Activated B cell treated with CpG ODN at 0.5 μM for 24 hours (primary cell): ENCODE data around the gene CLEC10A. TPM values are rescaled to one million over a fixed set of nuclear protein-coding genes. Genes with fewer than 3 reads are reported as not detected.
A peak's percentile ranks its signal among the peaks of the same experiment; 100 is the strongest.
"Not testable (repeated sequence)": the region's sequence is repeated elsewhere in the genome, so short reads cannot be mapped to it uniquely, and the experiment has no call there.

Source experiments
- ATAC-seq: fragments of 200-7000 bp; cut with Tn5 transposase; one replicate; pipeline ENCODE4 v1.10.0; 2021; ENCODE audit warnings: low read depth, mild to moderate bottlenecking, moderate library complexity
- CTCF ChIA-PET: fragments of 350-600 bp; sonication (Branson Sonifier 250); formaldehyde crosslinking; loops from one replicate; lab custom pipeline; 2021; ENCODE audit warnings: antibody characterized with exemption; lab: Charles Lee
- POLR2A ChIA-PET: fragments of 350-600 bp; sonication (Branson Sonifier 250); formaldehyde crosslinking; loops from one replicate; lab custom pipeline; 2021; ENCODE audit warnings: antibody characterized with exemption; lab: Charles Lee
- DNase-seq: peaks from one replicate; pipeline ENCODE4 v3.0.0; 2022
- H3K27ac Mint-ChIP-seq: one replicate; pipeline ENCODE4 v1.8.0; 2020; ENCODE audit warnings: mixed read lengths
- H3K27me3 Mint-ChIP-seq: one replicate; pipeline ENCODE4 v1.8.0; 2021; ENCODE audit warnings: mixed read lengths
- H3K36me3 Mint-ChIP-seq: one replicate; pipeline ENCODE4 v1.8.0; 2021; ENCODE audit warnings: low read depth, mixed read lengths
- H3K4me1 Mint-ChIP-seq: one replicate; pipeline ENCODE4 v1.8.0; 2021; ENCODE audit warnings: mixed read lengths
- H3K4me3 Mint-ChIP-seq: one replicate; pipeline ENCODE4 v1.8.0; 2020; ENCODE audit warnings: mild to moderate bottlenecking, mixed read lengths
- H3K9me3 Mint-ChIP-seq: one replicate; pipeline ENCODE4 v1.8.0; 2020; ENCODE audit warnings: mixed read lengths
- intact Hi-C: fragments of 100-400 bp; cut with micrococcal nuclease; formaldehyde crosslinking; loops from one replicate; pipeline ENCODE4 v1.15.1; 2024
- total RNA-seq: library from RNA; stranded (reverse); gene quantifications from 2 replicates; pipeline ENCODE4 v1.2.3, GENCODE V29; 2022
- TF ChIP-seq, protein P1 (sequence below): fragments of 200-600 bp; IDR thresholded peaks from one replicate; pipeline ENCODE4 v1.8.0; 2022; ENCODE audit warnings: antibody characterized with exemption, mild to moderate bottlenecking

The CLEC10A gene
- total RNA-seq, 1 donor from 2014 or later, result not detected

DNA sequence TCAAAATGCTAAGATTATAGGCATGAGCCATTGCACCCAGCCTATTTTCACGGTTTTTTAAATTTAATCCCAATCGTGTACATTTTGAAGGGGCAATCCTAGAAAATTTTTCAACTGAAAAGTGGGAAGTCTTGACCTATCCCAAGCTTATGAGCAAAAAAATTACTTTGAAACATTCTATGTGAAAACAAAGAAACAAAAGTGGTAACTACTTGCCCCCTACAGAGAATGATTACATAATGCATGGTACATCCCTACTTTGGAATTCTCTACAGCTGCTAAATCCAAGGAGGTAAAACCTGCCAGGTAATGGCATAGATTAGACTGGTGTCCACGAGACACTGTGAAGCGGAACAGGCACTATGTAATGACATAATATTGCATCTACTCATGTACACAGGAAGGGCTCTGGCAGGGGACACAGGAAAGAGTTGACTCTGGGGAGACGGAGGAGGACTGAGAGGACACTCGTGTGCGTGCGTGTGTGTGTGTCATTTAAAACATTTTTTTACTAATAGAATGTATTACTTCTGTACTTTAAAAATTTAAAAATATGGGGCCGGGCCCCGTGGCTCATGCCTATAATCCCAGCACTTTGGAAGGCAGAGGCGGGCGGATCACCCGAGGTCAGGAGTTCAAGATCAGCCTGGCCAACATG is 18.9 kb upstream of the CLEC10A start:
- ATAC-seq, result no peak
- TF ChIP-seq, protein P1, sequence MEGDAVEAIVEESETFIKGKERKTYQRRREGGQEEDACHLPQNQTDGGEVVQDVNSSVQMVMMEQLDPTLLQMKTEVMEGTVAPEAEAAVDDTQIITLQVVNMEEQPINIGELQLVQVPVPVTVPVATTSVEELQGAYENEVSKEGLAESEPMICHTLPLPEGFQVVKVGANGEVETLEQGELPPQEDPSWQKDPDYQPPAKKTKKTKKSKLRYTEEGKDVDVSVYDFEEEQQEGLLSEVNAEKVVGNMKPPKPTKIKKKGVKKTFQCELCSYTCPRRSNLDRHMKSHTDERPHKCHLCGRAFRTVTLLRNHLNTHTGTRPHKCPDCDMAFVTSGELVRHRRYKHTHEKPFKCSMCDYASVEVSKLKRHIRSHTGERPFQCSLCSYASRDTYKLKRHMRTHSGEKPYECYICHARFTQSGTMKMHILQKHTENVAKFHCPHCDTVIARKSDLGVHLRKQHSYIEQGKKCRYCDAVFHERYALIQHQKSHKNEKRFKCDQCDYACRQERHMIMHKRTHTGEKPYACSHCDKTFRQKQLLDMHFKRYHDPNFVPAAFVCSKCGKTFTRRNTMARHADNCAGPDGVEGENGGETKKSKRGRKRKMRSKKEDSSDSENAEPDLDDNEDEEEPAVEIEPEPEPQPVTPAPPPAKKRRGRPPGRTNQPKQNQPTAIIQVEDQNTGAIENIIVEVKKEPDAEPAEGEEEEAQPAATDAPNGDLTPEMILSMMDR, result no peak
- no peak overlapping the region for H3K27ac Mint-ChIP-seq
- peaks cover 8% of the 10 kb centered on the region for H3K27me3 Mint-ChIP-seq
- DNase-seq, result no peak
- intact Hi-C loops, result no loop called here
- no peak overlapping the region for H3K4me3 Mint-ChIP-seq
- no peaks in the 10 kb centered on the region for H3K36me3 Mint-ChIP-seq
- ChIA-PET POLR2A (interaction anchor here (0.7 to 1.0 kb wide), 2 partner anchors 11 to 33 kb away, joined by 3 read pairs; no protein-coding TSS in a partner anchor), CTCF (no interaction called here)
- no peaks in the 10 kb centered on the region for H3K9me3 Mint-ChIP-seq
- H3K4me1 Mint-ChIP-seq, result peaks cover 36% of the 10 kb centered on the region

- Mint-ChIP-seq H3K27me3 (peaks cover 6% of the 10 kb centered on the region), H3K4me1 (peaks cover 41% of the 10 kb centered on the region), H3K36me3 (no peaks in the 10 kb centered on the region), H3K9me3 (no peaks in the 10 kb centered on the region), H3K27ac (no peak overlapping the region), H3K4me3 (no peak overlapping the region)
- no peak for ATAC-seq
- intact Hi-C loops, result no loop called here
- ChIA-PET POLR2A (interaction anchor here (0.6 to 1.0 kb wide), 2 partner anchors 34 to 46 kb away, joined by 3 read pairs; no protein-coding TSS in a partner anchor), CTCF (no interaction called here)
- no peak for DNase-seq
- TF ChIP-seq, protein P1, result no peak
These were observed 17.9 kb upstream of the CLEC10A start for GRCh38 chr17:7097940-7098339.

GRCh38 chr17:7095625-7096024 is 15.6 kb upstream of the CLEC10A start:
- H3K4me1 Mint-ChIP-seq, result peaks cover 41% of the 10 kb centered on the region
- H3K27me3 Mint-ChIP-seq, result peaks cover 4% of the 10 kb centered on the region
- POLR2A ChIA-PET, result interaction anchor here (1.0 to 1.5 kb wide), 3 partner anchors 35 to 50 kb away, joined by 3 to 13 read pairs (median 6); no protein-coding TSS in a partner anchor
- ATAC-seq (peak; percentile 47), DNase-seq (no peak)
- no peaks in the 10 kb centered on the region for H3K36me3 Mint-ChIP-seq
- TF ChIP-seq, protein P1, result no peak
- peak overlapping the region; percentile 46 for H3K27ac Mint-ChIP-seq
- H3K9me3 Mint-ChIP-seq, result no peaks in the 10 kb centered on the region
- CTCF ChIA-PET, result no interaction called here
- H3K4me3 Mint-ChIP-seq, result peak overlapping the region; percentile 28
- intact Hi-C loops, result loop anchor here (2.0 kb wide), 1 partner anchor 37 kb away; no protein-coding TSS in a partner anchor

GRCh38 chr17:7094652-7095019 is 14.6 kb upstream of the CLEC10A start:
- no peak for ATAC-seq
- no peaks in the 10 kb centered on the region for H3K36me3 Mint-ChIP-seq
- no peaks in the 10 kb centered on the region for H3K9me3 Mint-ChIP-seq
- ChIA-PET CTCF (no interaction called here), POLR2A (interaction anchor here (0.6 kb wide), 1 partner anchor 51 kb away, joined by 5 read pairs; no protein-coding TSS in a partner anchor)
- no peak for DNase-seq
- intact Hi-C loops, result loop anchor here (2.0 kb wide), 1 partner anchor 38 kb away; no protein-coding TSS in a partner anchor
- peaks cover 4% of the 10 kb centered on the region for H3K27me3 Mint-ChIP-seq
- H3K27ac Mint-ChIP-seq, result no peak overlapping the region
- H3K4me3 Mint-ChIP-seq, result peak overlapping the region; percentile 29
- peaks cover 41% of the 10 kb centered on the region for H3K4me1 Mint-ChIP-seq
- TF ChIP-seq, protein P1, result no peak

DNA sequence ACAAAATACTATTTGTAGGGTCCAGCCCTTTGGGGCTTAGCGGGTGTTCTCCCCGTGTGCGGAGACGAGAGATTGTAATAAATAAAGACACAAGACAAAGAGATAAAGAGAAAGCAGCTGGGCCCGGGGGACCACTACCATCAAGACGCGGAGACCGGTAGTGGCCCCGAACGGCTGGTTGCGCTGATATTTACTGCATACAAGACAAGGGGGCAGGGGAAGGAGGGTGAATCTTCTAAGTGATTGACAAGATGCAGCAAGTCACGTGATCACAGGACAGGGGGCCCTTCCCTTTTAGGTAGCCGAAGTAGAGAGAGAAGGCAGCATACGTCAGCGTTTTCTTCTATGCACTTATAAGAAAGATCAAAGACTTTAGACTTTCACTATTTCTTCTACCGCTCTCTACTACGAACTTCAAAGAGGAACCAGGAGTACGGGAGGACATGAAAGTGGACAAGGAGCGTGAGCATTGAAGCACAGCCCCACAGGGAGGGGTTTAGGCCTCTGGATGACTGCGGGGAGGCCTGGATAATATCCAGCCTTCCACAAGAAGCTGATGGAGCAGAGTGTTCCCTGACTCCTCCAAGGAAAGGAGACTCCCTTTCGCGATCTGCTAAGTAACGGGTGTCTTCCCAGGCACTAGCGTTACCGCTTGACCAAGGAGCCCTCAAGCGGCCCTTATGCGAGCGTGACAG is 11.4 kb upstream of the CLEC10A start:
- peaks cover 31% of the 10 kb centered on the region for H3K4me1 Mint-ChIP-seq
- DNase-seq, H3K27ac Mint-ChIP-seq, intact Hi-C loops, ATAC-seq, H3K4me3 Mint-ChIP-seq, H3K36me3 Mint-ChIP-seq, POLR2A ChIA-PET, H3K27me3 Mint-ChIP-seq, H3K9me3 Mint-ChIP-seq, CTCF ChIA-PET: not testable (repeated sequence)

DNA sequence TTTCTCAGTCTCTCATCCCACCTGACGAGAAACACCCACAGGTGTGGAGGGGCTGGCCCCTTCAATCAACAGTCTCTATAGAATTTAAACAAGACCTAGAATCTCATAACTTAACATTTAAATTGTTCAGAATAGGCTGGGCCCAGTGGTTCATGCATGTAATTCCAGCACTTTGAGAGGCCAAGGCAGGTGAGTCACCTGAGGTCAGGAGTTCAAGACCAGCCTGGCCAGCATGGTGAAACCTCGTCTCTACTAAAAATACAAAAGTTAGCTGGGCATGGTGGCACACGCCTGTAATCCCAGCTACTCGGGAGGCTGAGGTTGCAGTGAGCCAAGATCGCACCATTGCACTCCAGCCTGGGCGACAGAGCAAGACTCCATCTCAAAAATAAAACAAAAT is 9.5 kb upstream of the CLEC10A start:
- Mint-ChIP-seq H3K4me1 (peaks cover 12% of the 10 kb centered on the region), H3K27me3 (peaks cover 12% of the 10 kb centered on the region)
- CTCF ChIA-PET, POLR2A ChIA-PET, DNase-seq, ATAC-seq, H3K4me3 Mint-ChIP-seq, H3K27ac Mint-ChIP-seq, H3K9me3 Mint-ChIP-seq, intact Hi-C loops, H3K36me3 Mint-ChIP-seq: not testable (repeated sequence)

GRCh38 chr17:7088442-7088841 is 8.4 kb upstream of the CLEC10A start:
- H3K27ac Mint-ChIP-seq, CTCF ChIA-PET: not testable (repeated sequence)

More at GRCh38 chr17:7088442-7088841, 8.4 kb upstream of the CLEC10A start:
- ATAC-seq, intact Hi-C loops, DNase-seq, H3K4me3 Mint-ChIP-seq, H3K36me3 Mint-ChIP-seq, POLR2A ChIA-PET, H3K9me3 Mint-ChIP-seq, H3K4me1 Mint-ChIP-seq: not testable (repeated sequence)
- peaks cover 16% of the 10 kb centered on the region for H3K27me3 Mint-ChIP-seq
